Activated CD8-positive, alpha-beta memory T cell treated with anti-CD3 and anti-CD28 coated beads, Interleukin-2, amount 50 U/mL, for 1 hour (primary cell): ENCODE data around the gene TRPC6.
"Not testable (repeated sequence)": the region's sequence is repeated elsewhere in the genome, so short reads cannot be mapped to it uniquely, and the experiment has no call there.

Experiments used
- DNase-seq: peaks from one replicate; pipeline ENCODE4 v3.0.0-alpha.2; 2020; ENCODE audit errors: extremely low read depth

TRPC6 gene

GRCh38 chr11:101448881-101449442 is 134.8 kb downstream of the TRPC6 start:
- DNase-seq, result no peak

GRCh38 chr11:101446726-101447125 is 137.1 kb downstream of the TRPC6 start:
- DNase-seq, result no peak

- no peak for DNase-seq
Measured at GRCh38 chr11:101446238-101446637, 137.6 kb downstream of the TRPC6 start.

GRCh38 chr11:101445761-101446160 is 138.0 kb downstream of the TRPC6 start:
- no peak for DNase-seq

- no peak for DNase-seq
Measured at GRCh38 chr11:101444851-101445250, 139.0 kb downstream of the TRPC6 start.

- DNase-seq, result no peak
Measured at GRCh38 chr11:101444164-101444563, 139.6 kb downstream of the TRPC6 start.

- DNase-seq, result no peak
Measured at GRCh38 chr11:101442936-101443521, 140.8 kb downstream of the TRPC6 start.

- no peak for DNase-seq
Measured at GRCh38 chr11:101442171-101442570, 141.6 kb downstream of the TRPC6 start.

GRCh38 chr11:101441747-101442146 is 142.1 kb downstream of the TRPC6 start:
- no peak for DNase-seq

- DNase-seq, result no peak
Measured at GRCh38 chr11:101439488-101439887, 144.3 kb downstream of the TRPC6 start.

- DNase-seq, result not testable (repeated sequence)
Measured at GRCh38 chr11:101438708-101439107, 145.1 kb downstream of the TRPC6 start.

- no peak for DNase-seq
Measured at GRCh38 chr11:101438126-101438525, 145.7 kb downstream of the TRPC6 start.

GRCh38 chr11:101436511-101437142 is 147.2 kb downstream of the TRPC6 start:
- DNase-seq, result no peak

GRCh38 chr11:101435408-101435973 is 148.3 kb downstream of the TRPC6 start:
- no peak for DNase-seq

- no peak for DNase-seq
Measured at GRCh38 chr11:101434026-101434643, 149.7 kb downstream of the TRPC6 start.

- no peak for DNase-seq
Measured at GRCh38 chr11:101433151-101433550, 150.7 kb downstream of the TRPC6 start.

GRCh38 chr11:101429703-101430540 is 153.9 kb downstream of the TRPC6 start:
- DNase-seq, result no peak

- no peak for DNase-seq
Measured at GRCh38 chr11:101428918-101429317, 154.9 kb downstream of the TRPC6 start.

- no peak for DNase-seq
Measured at GRCh38 chr11:101407324-101407723, 176.5 kb downstream of the TRPC6 start.
